K562 (cell line): ENCODE data around the gene SETMAR. TPM values are rescaled to one million over a fixed set of nuclear protein-coding genes. Genes with fewer than 3 reads are reported as not detected.
A peak's percentile ranks its signal among the peaks of the same experiment; 100 is the strongest.

Source experiments
- ATF7 ChIP-seq: fragments of 450-650 bp; IDR thresholded peaks from 2 replicates; pipeline ENCODE4 v1.7.1; 2014; ENCODE audit warnings: mild to moderate bottlenecking, moderate library complexity
- CCNT2 ChIP-seq: IDR thresholded peaks from 2 replicates; pipeline ENCODE4 v1.6.1; 2011; ENCODE audit warnings: borderline replicate concordance, low read depth, mild to moderate bottlenecking, moderate library complexity, mixed read lengths, low read length; ENCODE audit not compliant: insufficient read length; ENCODE audit errors: extremely low read depth
- CHD4 ChIP-seq: fragments of 200-600 bp; sonication (generic); IDR thresholded peaks from 3 replicates; pipeline ENCODE4 v1.6.1; 2012; ENCODE audit warnings: low read depth, mild to moderate bottlenecking, mixed read lengths, low read length, inconsistent platforms; ENCODE audit not compliant: insufficient read depth, insufficient replicate concordance, poor library complexity, severe bottlenecking
- EHMT2 ChIP-seq: fragments of 450-650 bp; IDR thresholded peaks from 2 replicates; pipeline ENCODE4 v1.6.1; 2018; ENCODE audit warnings: antibody characterized with exemption
- JUND ChIP-seq, 2 experiments: IDR thresholded peaks; 2 replicates in 1 of 2; 3 replicates in 1 of 2; pipeline ENCODE4 v1.6.1; 2011; ENCODE audit warnings: borderline replicate concordance in 2 of 2, low read depth in 2 of 2, low read length in 2 of 2, improper control_type of control experiment in 1 of 2, missing biosample characterization in 1 of 2, missing genetic modification characterization in 1 of 2, missing genetic modification reagents in 1 of 2
- LARP7 ChIP-seq: fragments of 450-650 bp; IDR thresholded peaks from 2 replicates; pipeline ENCODE4 v1.6.1; 2016
- MIER1 ChIP-seq: fragments of 450-650 bp; IDR thresholded peaks from 2 replicates; pipeline ENCODE4 v1.6.1; 2016; ENCODE audit warnings: antibody characterized with exemption, mild to moderate bottlenecking, low read depth
- MYC ChIP-seq, 2 experiments: fragments of 250-450 bp in 1 of 2; sonication (Bioruptor Pico) in 1 of 2; IDR thresholded peaks; 2 replicates each; pipeline versions ENCODE4 v1.5.1 to v1.6.1; 2012 to 2021; ENCODE audit warnings: low read depth in 2 of 2, borderline replicate concordance in 1 of 2, improper control_type of control experiment in 1 of 2, low read length in 1 of 2, mild to moderate bottlenecking in 1 of 2, moderate library complexity in 1 of 2
- OTX1 ChIP-seq: fragments of 450-650 bp; formaldehyde crosslinking; IDR thresholded peaks from 2 replicates; pipeline ENCODE4 v1.4.0; 2022; ENCODE audit warnings: mild to moderate bottlenecking
- RBM34 ChIP-seq: fragments of 200-400 bp; formaldehyde crosslinking; IDR thresholded peaks from 2 replicates; pipeline ENCODE4 v1.6.1; 2018; ENCODE audit warnings: low read length, borderline replicate concordance; ENCODE audit not compliant: insufficient read depth
- SIN3B ChIP-seq: fragments of 450-650 bp; IDR thresholded peaks from 2 replicates; pipeline ENCODE4 v1.6.1; 2017; ENCODE audit warnings: low read depth, mild to moderate bottlenecking, moderate library complexity
- SNRNP70 ChIP-seq: fragments of 200-400 bp; formaldehyde crosslinking; optimal IDR thresholded peaks from 2 replicates; pipeline ENCODE3; 2017; ENCODE audit warnings: low read depth, low read length
- SP2 ChIP-seq: IDR thresholded peaks from 2 replicates; pipeline ENCODE4 v1.6.1; 2011; ENCODE audit warnings: mild to moderate bottlenecking, low read depth, low read length, moderate library complexity; ENCODE audit not compliant: poor library complexity, severe bottlenecking; ENCODE audit errors: extremely low read depth
- STAG1 ChIP-seq: sonication (generic); formaldehyde crosslinking; IDR thresholded peaks from 2 replicates; pipeline ENCODE4 v1.5.0; 2020; ENCODE audit warnings: missing genetic modification reagents, borderline replicate concordance
- ZBED1 ChIP-seq: IDR thresholded peaks from 2 replicates; pipeline ENCODE4 v1.6.1; 2014
- ZKSCAN8 ChIP-seq: fragments of 200-800 bp; sonication (Bioruptor generic); IDR thresholded peaks from 2 replicates; pipeline ENCODE4 v1.6.1; 2016; ENCODE audit warnings: missing genetic modification characterization, missing compliant biosample characterization
- ZNF124 ChIP-seq: sonication (generic); formaldehyde crosslinking; IDR thresholded peaks from 2 replicates; pipeline ENCODE4 v1.8.1; 2022; ENCODE audit warnings: missing genetic modification reagents
- ZSCAN29 ChIP-seq: fragments of 450-650 bp; IDR thresholded peaks from 2 replicates; pipeline ENCODE4 v1.6.1; 2017
- polyA plus RNA-seq, 8 experiments: library from polyadenylated mRNA; depleted of rRNA in 4 of 8; stranded (reverse) in 5 of 8; unstranded in 3 of 8; fragments of >200 nt; fragmentation: Nextera tagmentation in 2 of 8; fragmentation: Illumina TruSeq in 1 of 8; extraction: Ambion mirVana in 2 of 8; extraction: Trizol in 1 of 8; gene quantifications; 2 replicates each; pipeline versions ENCODE4 v1.2.1 to v1.2.3, GENCODE V29; 2011 to 2014; ENCODE audit warnings: inconsistent platforms in 1 of 8, missing spikeins in 1 of 8
- total RNA-seq, 7 experiments: library from RNA; depleted of rRNA in 6 of 7; stranded (reverse); fragments of >200 nt in 6 of 7; fragmentation: Illumina TruSeq in 2 of 7; extraction: Trizol in 2 of 7; gene quantifications; 2 replicates each; pipeline versions ENCODE4 v1.2.1 to v1.2.3, GENCODE V29; 2011 to 2021; ENCODE audit warnings: low replicate concordance in 1 of 7
- TF ChIP-seq, protein P1 (sequence below): fragments of 250-450 bp; sonication (Bioruptor Pico); IDR thresholded peaks from 2 replicates; pipeline ENCODE4 v1.5.0; 2020; ENCODE audit warnings: mild to moderate bottlenecking, borderline replicate concordance
- TF ChIP-seq, protein P2 (sequence below): IDR thresholded peaks from 2 replicates; pipeline ENCODE4 v1.6.1; 2014; ENCODE audit warnings: antibody characterized with exemption
- TF ChIP-seq, protein P3 (sequence below): fragments of 450-650 bp; formaldehyde crosslinking; IDR thresholded peaks from 2 replicates; pipeline ENCODE4 v1.4.0; 2020; ENCODE audit warnings: mild to moderate bottlenecking, moderate library complexity

SETMAR gene
- total and polyA plus RNA-seq, 9 of the 15 experiments (the other 6 are each of a cell fraction or from before 2014, with no cell fraction given): 5.5 to 25.1 (median 18.2) TPM

DNA sequence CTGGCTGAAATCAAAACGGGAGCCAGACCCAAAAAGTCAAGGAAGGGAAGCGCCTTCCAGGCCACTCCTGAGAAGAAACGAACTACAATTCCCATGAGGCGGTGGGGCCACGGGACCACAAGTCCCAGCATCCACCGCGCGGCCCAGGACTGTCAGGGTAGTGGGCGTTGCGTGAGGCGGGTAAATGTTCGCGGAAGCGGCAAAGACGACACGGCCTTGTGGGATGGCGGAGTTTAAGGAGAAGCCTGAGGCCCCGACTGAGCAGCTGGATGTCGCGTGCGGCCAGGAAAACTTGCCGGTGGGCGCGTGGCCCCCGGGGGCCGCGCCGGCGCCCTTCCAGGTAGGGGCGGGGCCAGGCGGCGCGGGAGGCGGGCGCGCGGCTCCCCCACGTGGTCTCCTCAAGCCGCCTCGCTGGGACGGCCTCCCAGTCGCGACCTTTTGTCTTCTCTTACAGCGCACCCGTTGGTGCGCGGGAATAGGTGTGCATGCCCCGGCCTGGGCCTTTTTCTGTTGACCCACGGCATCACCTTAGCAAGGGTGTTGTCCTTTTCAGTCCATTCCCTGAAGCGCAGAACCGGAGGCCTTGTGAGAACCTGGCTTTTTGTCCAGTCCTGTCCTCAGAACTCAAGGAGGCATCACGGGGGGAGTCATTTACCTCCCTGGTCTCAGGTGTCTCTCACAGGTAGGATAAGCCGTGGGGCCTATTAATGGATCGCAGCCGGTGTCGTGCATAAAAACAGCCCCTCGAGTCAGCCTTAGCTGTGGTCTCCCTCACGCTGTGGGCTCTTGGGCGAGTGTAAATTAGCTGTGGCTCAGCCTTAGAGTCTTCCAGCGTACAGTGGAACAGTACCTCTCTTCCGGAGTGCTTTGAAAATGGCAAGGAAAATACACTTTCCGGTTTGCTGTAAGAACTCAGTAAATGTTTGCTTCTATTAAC lies at the start of gene SETMAR (continued):
- TF ChIP-seq MYC (IDR thresholded peaks at IDR 0.05; ENCODE audit: low read depth, low read length): peak; percentile 94
- TF ChIP-seq MYC (CRISPR knock-in tag; IDR thresholded peaks at IDR 0.05; ENCODE audit: borderline replicate concordance, low read depth): peak; percentile 49; the same call in 1 of the 2 replicates
- TF ChIP-seq, protein P1, sequence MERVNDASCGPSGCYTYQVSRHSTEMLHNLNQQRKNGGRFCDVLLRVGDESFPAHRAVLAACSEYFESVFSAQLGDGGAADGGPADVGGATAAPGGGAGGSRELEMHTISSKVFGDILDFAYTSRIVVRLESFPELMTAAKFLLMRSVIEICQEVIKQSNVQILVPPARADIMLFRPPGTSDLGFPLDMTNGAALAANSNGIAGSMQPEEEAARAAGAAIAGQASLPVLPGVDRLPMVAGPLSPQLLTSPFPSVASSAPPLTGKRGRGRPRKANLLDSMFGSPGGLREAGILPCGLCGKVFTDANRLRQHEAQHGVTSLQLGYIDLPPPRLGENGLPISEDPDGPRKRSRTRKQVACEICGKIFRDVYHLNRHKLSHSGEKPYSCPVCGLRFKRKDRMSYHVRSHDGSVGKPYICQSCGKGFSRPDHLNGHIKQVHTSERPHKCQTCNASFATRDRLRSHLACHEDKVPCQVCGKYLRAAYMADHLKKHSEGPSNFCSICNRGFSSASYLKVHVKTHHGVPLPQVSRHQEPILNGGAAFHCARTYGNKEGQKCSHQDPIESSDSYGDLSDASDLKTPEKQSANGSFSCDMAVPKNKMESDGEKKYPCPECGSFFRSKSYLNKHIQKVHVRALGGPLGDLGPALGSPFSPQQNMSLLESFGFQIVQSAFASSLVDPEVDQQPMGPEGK (CRISPR knock-in tag): no peak
- no peak for TF ChIP-seq ZNF124
- TF ChIP-seq ZBED1: peak; percentile 97
- TF ChIP-seq SP2: no peak
- TF ChIP-seq CHD4: no peak
- no peak for TF ChIP-seq EHMT2
- TF ChIP-seq ZKSCAN8: no peak
- TF ChIP-seq JUND (IDR thresholded peaks at IDR 0.05; ENCODE audit: borderline replicate concordance, low read depth, low read length): peak; percentile 50
- peak; percentile 6; the same call in 1 of the 3 replicates for TF ChIP-seq JUND (tag; IDR thresholded peaks at IDR 0.05; ENCODE audit: borderline replicate concordance, low read depth, low read length)
- peak; percentile 77 for TF ChIP-seq SIN3B
- TF ChIP-seq RBM34: no peak
- peak; percentile 84 for TF ChIP-seq ATF7
- TF ChIP-seq, protein P2, sequence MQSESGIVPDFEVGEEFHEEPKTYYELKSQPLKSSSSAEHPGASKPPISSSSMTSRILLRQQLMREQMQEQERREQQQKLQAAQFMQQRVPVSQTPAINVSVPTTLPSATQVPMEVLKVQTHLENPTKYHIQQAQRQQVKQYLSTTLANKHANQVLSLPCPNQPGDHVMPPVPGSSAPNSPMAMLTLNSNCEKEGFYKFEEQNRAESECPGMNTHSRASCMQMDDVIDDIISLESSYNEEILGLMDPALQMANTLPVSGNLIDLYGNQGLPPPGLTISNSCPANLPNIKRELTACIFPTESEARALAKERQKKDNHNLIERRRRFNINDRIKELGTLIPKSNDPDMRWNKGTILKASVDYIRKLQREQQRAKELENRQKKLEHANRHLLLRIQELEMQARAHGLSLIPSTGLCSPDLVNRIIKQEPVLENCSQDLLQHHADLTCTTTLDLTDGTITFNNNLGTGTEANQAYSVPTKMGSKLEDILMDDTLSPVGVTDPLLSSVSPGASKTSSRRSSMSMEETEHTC: no peak
- peak; percentile 65 for TF ChIP-seq CCNT2
- TF ChIP-seq SNRNP70: no peak
- no peak for TF ChIP-seq ZSCAN29
- TF ChIP-seq, protein P3, sequence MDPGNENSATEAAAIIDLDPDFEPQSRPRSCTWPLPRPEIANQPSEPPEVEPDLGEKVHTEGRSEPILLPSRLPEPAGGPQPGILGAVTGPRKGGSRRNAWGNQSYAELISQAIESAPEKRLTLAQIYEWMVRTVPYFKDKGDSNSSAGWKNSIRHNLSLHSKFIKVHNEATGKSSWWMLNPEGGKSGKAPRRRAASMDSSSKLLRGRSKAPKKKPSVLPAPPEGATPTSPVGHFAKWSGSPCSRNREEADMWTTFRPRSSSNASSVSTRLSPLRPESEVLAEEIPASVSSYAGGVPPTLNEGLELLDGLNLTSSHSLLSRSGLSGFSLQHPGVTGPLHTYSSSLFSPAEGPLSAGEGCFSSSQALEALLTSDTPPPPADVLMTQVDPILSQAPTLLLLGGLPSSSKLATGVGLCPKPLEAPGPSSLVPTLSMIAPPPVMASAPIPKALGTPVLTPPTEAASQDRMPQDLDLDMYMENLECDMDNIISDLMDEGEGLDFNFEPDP (CRISPR knock-in tag): 0 out of 2 replicates have a peak, but pooled peaks have one; percentile 6
- no peak for TF ChIP-seq STAG1 (CRISPR knock-in tag)
- TF ChIP-seq LARP7: no peak
- no peak for TF ChIP-seq MIER1
- TF ChIP-seq OTX1 (CRISPR knock-in tag): no peak
